ENCODE data around the gene LSM4.

DNA sequence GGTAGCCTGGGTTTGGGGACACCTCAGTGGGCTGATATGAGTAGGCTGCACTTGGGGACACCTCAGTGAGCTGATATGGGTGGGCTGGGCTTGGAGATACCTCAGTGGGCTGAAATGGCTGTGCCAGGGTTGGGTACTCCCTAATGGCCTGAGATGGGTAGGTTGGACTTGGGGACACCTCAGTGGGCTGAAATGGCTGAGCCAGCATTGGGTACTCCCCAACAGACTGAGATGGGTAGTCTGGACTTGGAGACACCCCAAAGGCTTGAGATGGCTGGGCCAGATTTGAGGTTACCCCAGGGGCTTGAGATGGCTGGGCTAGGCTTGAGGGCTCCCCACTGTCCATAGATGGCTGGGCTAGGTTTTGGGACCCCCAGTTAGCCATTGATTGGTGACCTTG is 60.7 kb downstream of the LSM4 start:
- no peak for TF ChIP-seq EZH2phosphoT487 (conservative IDR thresholded peaks at IDR 0.05; ENCODE audit: low read length)
- TF ChIP-seq, protein P1, sequence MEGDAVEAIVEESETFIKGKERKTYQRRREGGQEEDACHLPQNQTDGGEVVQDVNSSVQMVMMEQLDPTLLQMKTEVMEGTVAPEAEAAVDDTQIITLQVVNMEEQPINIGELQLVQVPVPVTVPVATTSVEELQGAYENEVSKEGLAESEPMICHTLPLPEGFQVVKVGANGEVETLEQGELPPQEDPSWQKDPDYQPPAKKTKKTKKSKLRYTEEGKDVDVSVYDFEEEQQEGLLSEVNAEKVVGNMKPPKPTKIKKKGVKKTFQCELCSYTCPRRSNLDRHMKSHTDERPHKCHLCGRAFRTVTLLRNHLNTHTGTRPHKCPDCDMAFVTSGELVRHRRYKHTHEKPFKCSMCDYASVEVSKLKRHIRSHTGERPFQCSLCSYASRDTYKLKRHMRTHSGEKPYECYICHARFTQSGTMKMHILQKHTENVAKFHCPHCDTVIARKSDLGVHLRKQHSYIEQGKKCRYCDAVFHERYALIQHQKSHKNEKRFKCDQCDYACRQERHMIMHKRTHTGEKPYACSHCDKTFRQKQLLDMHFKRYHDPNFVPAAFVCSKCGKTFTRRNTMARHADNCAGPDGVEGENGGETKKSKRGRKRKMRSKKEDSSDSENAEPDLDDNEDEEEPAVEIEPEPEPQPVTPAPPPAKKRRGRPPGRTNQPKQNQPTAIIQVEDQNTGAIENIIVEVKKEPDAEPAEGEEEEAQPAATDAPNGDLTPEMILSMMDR (IDR thresholded peaks at IDR 0.05; ENCODE audit: insufficient read depth, low read length, poor library complexity, severe bottlenecking) = no peak
